Body of pancreas (tissue), 4 donors: Measurements from ENCODE around the gene EGFL7.

ENCODE experiments used
- CTCF ChIP-seq, 7 experiments: fragments of 450-650 bp in 4 of 7; fragments of 200-600 bp in 3 of 7; sonication (generic) in 3 of 7; IDR thresholded peaks; one replicate each; pipeline ENCODE4 v1.5.1; 2016 to 2019; ENCODE audit warnings: antibody characterized with exemption in 7 of 7
- POLR2A ChIP-seq, 3 donors: fragments of 450-650 bp; IDR thresholded peaks; one replicate each; pipeline ENCODE4 v1.6.1; 2016; ENCODE audit warnings: antibody characterized with exemption in 3 of 3, mild to moderate bottlenecking in 2 of 3

- TF ChIP-seq CTCF (IDR thresholded peaks at IDR 0.05) (no peak), POLR2A (IDR thresholded peaks at IDR 0.05) (no peak)
Observed at GRCh38 chr9:136643596-136644342, 18.9 kb upstream of the EGFL7 start.
